GM18520 (cell line): ENCODE data around the gene WWC2.

Experiments used
- ATAC-seq: cut with Tn5 transposase; IDR thresholded peaks from one replicate; pipeline ENCODE4 v1.9.1; 2021; ENCODE audit not compliant: unreplicated experiment

The WWC2 gene

GRCh38 chr4:183098723-183099536, at the start of gene WWC2:
WWC2 (plus strand) TSS chr4:183099257; CDS start chr4:183099492, 235 bp downstream.
- ATAC-seq: no peak

- no peak for ATAC-seq
Measured at GRCh38 chr4:183053681-183054080, 45.4 kb upstream of the WWC2 start.

GRCh38 chr4:183057255-183057654, 41.8 kb upstream of the WWC2 start:
- ATAC-seq: no peak

- ATAC-seq: no peak
Measured at GRCh38 chr4:183059797-183060196, 39.3 kb upstream of the WWC2 start.

- no peak for ATAC-seq
Measured at GRCh38 chr4:183068502-183068901, 30.6 kb upstream of the WWC2 start.

GRCh38 chr4:183071222-183071621, 27.8 kb upstream of the WWC2 start:
- ATAC-seq: no peak

GRCh38 chr4:183072176-183072575, 26.9 kb upstream of the WWC2 start:
- ATAC-seq: no peak

GRCh38 chr4:183073838-183074145, 25.3 kb upstream of the WWC2 start:
- no peak for ATAC-seq

GRCh38 chr4:183074288-183074990, 24.6 kb upstream of the WWC2 start:
- ATAC-seq: no peak

GRCh38 chr4:183078634-183079033, 20.4 kb upstream of the WWC2 start:
- ATAC-seq: no peak

- no peak for ATAC-seq
Measured at GRCh38 chr4:183080372-183081115, 18.5 kb upstream of the WWC2 start.

GRCh38 chr4:183081116-183081469, 18.0 kb upstream of the WWC2 start:
- ATAC-seq: no peak

GRCh38 chr4:183082053-183082452, 17.0 kb upstream of the WWC2 start:
- no peak for ATAC-seq

GRCh38 chr4:183094393-183095198, 4.5 kb upstream of the WWC2 start:
- no peak for ATAC-seq

- no peak for ATAC-seq
Measured at GRCh38 chr4:183095199-183095512, 3.9 kb upstream of the WWC2 start.

GRCh38 chr4:183096276-183096965, 2.6 kb upstream of the WWC2 start:
- no peak for ATAC-seq

GRCh38 chr4:183097231-183098018, 1.6 kb upstream of the WWC2 start:
- ATAC-seq: no peak

- no peak for ATAC-seq
Measured at GRCh38 chr4:183098019-183098722, 886 bp upstream of the WWC2 start.

GRCh38 chr4:183099537-183100297, 660 bp downstream of the WWC2 start:
- no peak for ATAC-seq
